Measurements from ENCODE around the gene CD34. TPM values are rescaled to one million over a fixed set of nuclear protein-coding genes. Genes with fewer than 3 reads are reported as not detected.

Gene CD34
- total RNA-seq, 1 donor from 2014 or later: not detected

- peak; percentile 97 for DNase-seq (ENCODE audit: low read depth)
- TF ChIP-seq CTCF (IDR thresholded peaks at IDR 0.05; ENCODE audit: insufficient read depth, low read length, severe bottlenecking): no peak
- no peak overlapping the region for H3K4me3 ChIP-seq (ENCODE audit: low read depth, low read length)
- no peaks in the 10 kb centered on the region for H3K27me3 ChIP-seq (ENCODE audit: control insufficient read depth, insufficient read depth, low read length)
- peak; percentile 92 for FAIRE-seq
- peaks cover 12% of the 10 kb centered on the region for H3K36me3 ChIP-seq (ENCODE audit: control insufficient read depth, insufficient read depth, low read length)
Observed at GRCh38 chr1:207848234-207848633, 62.7 kb downstream of the CD34 start.

GRCh38 chr1:207847116-207847515 is 63.8 kb downstream of the CD34 start:
- no peak for FAIRE-seq
- DNase-seq (ENCODE audit: low read depth): peak; percentile 87
- TF ChIP-seq CTCF (IDR thresholded peaks at IDR 0.05; ENCODE audit: insufficient read depth, low read length, severe bottlenecking): no peak
- H3K4me3 ChIP-seq (ENCODE audit: low read depth, low read length): no peak overlapping the region
- peaks cover 6% of the 10 kb centered on the region for H3K36me3 ChIP-seq (ENCODE audit: control insufficient read depth, insufficient read depth, low read length)
- H3K27me3 ChIP-seq (ENCODE audit: control insufficient read depth, insufficient read depth, low read length): no peaks in the 10 kb centered on the region

GRCh38 chr1:207845109-207845508 is 65.8 kb downstream of the CD34 start:
- peaks cover 6% of the 10 kb centered on the region for H3K36me3 ChIP-seq (ENCODE audit: control insufficient read depth, insufficient read depth, low read length)

GRCh38 chr1:207844371-207844770 is 66.6 kb downstream of the CD34 start:
- FAIRE-seq (no peak), DNase-seq (ENCODE audit: low read depth) (no peak)

More at GRCh38 chr1:207845109-207845508, 65.8 kb downstream of the CD34 start:
- no peak for FAIRE-seq
- no peak for DNase-seq (ENCODE audit: low read depth)
- Histone ChIP-seq H3K4me3 (ENCODE audit: low read depth, low read length) (no peak overlapping the region), H3K27me3 (ENCODE audit: control insufficient read depth, insufficient read depth, low read length) (no peaks in the 10 kb centered on the region)
- TF ChIP-seq CTCF (IDR thresholded peaks at IDR 0.05; ENCODE audit: insufficient read depth, low read length, severe bottlenecking): no peak

GRCh38 chr1:207842506-207842905 is 68.4 kb downstream of the CD34 start:
- FAIRE-seq (no peak), DNase-seq (ENCODE audit: low read depth) (no peak)
- H3K36me3 ChIP-seq (ENCODE audit: control insufficient read depth, insufficient read depth, low read length): peaks cover 7% of the 10 kb centered on the region
- no peak overlapping the region for H3K4me3 ChIP-seq (ENCODE audit: low read depth, low read length)
- no peaks in the 10 kb centered on the region for H3K27me3 ChIP-seq (ENCODE audit: control insufficient read depth, insufficient read depth, low read length)
- TF ChIP-seq CTCF (IDR thresholded peaks at IDR 0.05; ENCODE audit: insufficient read depth, low read length, severe bottlenecking): no peak

More at GRCh38 chr1:207844371-207844770, 66.6 kb downstream of the CD34 start:
- no peaks in the 10 kb centered on the region for H3K27me3 ChIP-seq (ENCODE audit: control insufficient read depth, insufficient read depth, low read length)
- TF ChIP-seq CTCF (IDR thresholded peaks at IDR 0.05; ENCODE audit: insufficient read depth, low read length, severe bottlenecking): no peak
- H3K36me3 ChIP-seq (ENCODE audit: control insufficient read depth, insufficient read depth, low read length): peaks cover 5% of the 10 kb centered on the region
- no peak overlapping the region for H3K4me3 ChIP-seq (ENCODE audit: low read depth, low read length)

GRCh38 chr1:207841901-207842300 is 69.0 kb downstream of the CD34 start:
- DNase-seq (ENCODE audit: low read depth): peak; percentile 31
- FAIRE-seq: no peak
- H3K36me3 ChIP-seq (ENCODE audit: control insufficient read depth, insufficient read depth, low read length): peaks cover 7% of the 10 kb centered on the region

More at GRCh38 chr1:207841901-207842300, 69.0 kb downstream of the CD34 start:
- no peak for TF ChIP-seq CTCF (IDR thresholded peaks at IDR 0.05; ENCODE audit: insufficient read depth, low read length, severe bottlenecking)
- Histone ChIP-seq H3K4me3 (ENCODE audit: low read depth, low read length) (no peak overlapping the region), H3K27me3 (ENCODE audit: control insufficient read depth, insufficient read depth, low read length) (no peaks in the 10 kb centered on the region)

Measured in bronchial epithelial cell (primary cell).